COLO829 (cell line): ENCODE data around the gene NUDT1.

Source experiments
- DNase-seq: peaks from one replicate; pipeline ENCODE4 v3.0.0; 2012; ENCODE audit warnings: low spot score

Gene NUDT1

GRCh38 chr7:2249744-2250323 is 7.8 kb downstream of the NUDT1 start:
- no peak for DNase-seq

GRCh38 chr7:2251381-2251780 is 9.4 kb downstream of the NUDT1 start:
- DNase-seq = no peak

GRCh38 chr7:2251841-2252771 is 10.1 kb downstream of the NUDT1 start:
- no peak for DNase-seq

GRCh38 chr7:2253021-2253420 is 11.0 kb downstream of the NUDT1 start:
- no peak for DNase-seq

- DNase-seq = no peak
Observed at GRCh38 chr7:2253525-2254244, 11.7 kb downstream of the NUDT1 start.

- no peak for DNase-seq
Observed at GRCh38 chr7:2254429-2255144, 12.6 kb downstream of the NUDT1 start.

- DNase-seq = no peak
Observed at GRCh38 chr7:2255145-2256139, 13.4 kb downstream of the NUDT1 start.

GRCh38 chr7:2256306-2257045 is 14.4 kb downstream of the NUDT1 start:
- no peak for DNase-seq

- DNase-seq = no peak
Observed at GRCh38 chr7:2257046-2257551, 15.1 kb downstream of the NUDT1 start.

GRCh38 chr7:2257651-2258050 is 15.6 kb downstream of the NUDT1 start:
- DNase-seq = no peak

GRCh38 chr7:2258661-2259365 is 16.8 kb downstream of the NUDT1 start:
- DNase-seq = no peak

- no peak for DNase-seq
Observed at GRCh38 chr7:2259480-2259879, 17.5 kb downstream of the NUDT1 start.

- DNase-seq = peak; percentile 45
Observed at GRCh38 chr7:2260820-2261219, 18.8 kb downstream of the NUDT1 start.

- DNase-seq = no peak
Observed at GRCh38 chr7:2261611-2262010, 19.6 kb downstream of the NUDT1 start.

GRCh38 chr7:2263176-2263575 is 21.1 kb downstream of the NUDT1 start:
- no peak for DNase-seq

GRCh38 chr7:2264158-2264557 is 22.1 kb downstream of the NUDT1 start:
- DNase-seq = no peak

- DNase-seq = peak; percentile 90
Observed at GRCh38 chr7:2266911-2267310, 24.9 kb downstream of the NUDT1 start.

- peak; percentile 37 for DNase-seq
Observed at GRCh38 chr7:2269089-2269990, 27.3 kb downstream of the NUDT1 start.
